ELR (cell line): ENCODE results near the gene CKAP2L.

Experiments
- DNase-seq: peaks from one replicate; pipeline ENCODE4 v3.0.0-alpha.2; 2015; ENCODE audit warnings: low read depth

Gene CKAP2L

DNA sequence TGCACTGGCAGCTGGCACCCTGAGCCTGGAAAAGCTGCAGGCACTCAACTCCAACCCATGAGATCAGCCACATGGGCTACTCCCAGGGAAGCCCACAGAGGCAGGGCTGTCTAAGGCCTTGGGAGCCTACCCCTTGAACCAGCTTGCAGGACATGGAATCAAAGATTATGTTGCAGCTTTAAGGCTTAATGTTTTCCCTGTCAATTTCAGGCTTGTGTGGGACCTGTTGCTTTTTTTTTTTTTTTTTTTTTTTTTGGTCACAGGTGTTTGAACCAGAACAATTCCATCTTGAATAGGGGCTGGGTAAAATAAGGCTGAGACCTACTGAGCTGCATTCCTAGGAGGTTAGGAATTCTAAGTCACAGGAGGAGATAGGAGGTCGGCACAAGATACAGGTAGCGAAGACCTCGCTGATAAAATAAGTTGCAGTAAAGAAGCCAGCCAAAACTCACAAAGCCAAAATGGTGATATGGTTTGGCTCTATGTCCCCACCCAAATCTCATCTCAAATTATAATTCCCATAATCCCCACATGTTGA lies 27.4 kb upstream of the CKAP2L start:
- DNase-seq: no peak

DNA sequence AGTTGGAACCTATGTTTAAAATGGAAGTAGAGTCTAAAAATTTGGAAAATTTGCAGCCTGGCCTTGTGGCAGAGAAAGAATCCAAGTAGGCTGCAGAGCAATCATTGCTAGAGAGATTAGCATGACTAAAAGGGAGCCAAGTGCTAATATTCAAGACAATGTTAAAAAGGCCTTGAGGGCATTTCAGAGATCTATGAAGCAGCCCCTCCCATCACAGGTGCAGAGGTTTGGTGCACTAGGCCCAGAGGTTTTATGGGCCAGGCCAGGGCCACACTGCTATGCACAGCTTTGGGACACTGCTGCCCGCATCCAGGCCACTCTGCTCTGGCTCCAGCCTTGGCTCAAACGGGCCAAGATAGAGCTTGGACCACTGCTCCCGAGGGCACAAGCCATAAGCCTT lies 26.6 kb upstream of the CKAP2L start:
- no peak for DNase-seq

DNA sequence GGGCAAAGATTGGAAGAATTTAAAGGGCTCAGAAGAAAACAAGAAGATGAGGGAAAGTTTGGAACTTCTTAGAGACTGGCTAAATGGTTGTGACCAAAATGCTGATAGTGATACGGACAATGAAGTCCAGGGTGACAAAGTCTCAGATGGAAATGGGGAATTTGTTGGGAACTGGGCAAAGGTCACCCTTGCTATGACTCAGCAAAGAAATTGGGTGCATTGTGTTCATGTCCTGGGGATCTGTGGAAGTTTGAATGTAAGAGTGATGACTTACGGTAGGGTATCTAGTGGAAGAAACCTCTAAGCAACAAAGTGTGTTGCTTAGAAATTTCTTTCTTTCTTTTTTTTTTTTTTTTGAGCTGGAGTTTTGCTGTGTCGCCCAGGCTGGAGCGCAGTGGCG lies 25.9 kb upstream of the CKAP2L start:
- no peak for DNase-seq

DNA sequence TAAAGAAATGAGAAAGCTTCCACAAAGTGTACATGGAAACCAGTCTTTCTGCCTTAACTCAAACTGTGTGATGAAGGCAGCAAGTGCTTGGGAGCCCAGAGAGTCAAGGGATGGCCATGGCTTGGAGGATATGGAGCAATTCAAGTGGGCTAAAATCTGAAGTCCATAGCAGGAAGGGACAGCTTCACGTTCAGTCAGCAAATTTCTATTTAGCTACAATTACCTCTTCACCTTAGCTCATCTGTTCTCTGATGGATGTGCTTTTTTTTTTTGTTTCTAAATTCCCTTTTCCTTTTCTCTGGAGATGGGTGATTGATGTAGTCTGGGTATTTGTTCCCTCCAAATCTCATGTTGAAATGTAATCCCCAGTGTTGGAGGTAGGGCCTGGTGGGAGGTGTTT lies 24.8 kb upstream of the CKAP2L start:
- DNase-seq: no peak

DNA sequence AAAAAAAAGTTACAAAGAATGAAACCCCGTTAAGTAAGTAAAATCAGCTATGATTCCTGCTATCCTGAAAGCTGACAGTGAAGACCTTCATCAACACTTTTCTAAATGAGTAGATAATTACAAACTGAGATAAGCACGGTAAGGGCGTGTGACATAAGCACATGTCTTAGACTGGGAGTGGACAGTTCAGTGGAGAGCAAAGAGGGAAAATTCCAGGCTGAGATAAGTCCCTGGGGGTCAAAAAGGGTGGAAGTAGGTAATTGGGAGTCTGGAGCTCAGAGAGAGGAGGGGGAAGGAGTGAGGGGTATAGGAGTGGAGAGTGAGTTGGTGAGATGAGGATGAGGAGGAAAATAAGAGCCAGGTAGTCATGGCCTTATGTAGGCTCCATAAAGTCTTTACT lies 24.2 kb upstream of the CKAP2L start:
- no peak for DNase-seq

DNA sequence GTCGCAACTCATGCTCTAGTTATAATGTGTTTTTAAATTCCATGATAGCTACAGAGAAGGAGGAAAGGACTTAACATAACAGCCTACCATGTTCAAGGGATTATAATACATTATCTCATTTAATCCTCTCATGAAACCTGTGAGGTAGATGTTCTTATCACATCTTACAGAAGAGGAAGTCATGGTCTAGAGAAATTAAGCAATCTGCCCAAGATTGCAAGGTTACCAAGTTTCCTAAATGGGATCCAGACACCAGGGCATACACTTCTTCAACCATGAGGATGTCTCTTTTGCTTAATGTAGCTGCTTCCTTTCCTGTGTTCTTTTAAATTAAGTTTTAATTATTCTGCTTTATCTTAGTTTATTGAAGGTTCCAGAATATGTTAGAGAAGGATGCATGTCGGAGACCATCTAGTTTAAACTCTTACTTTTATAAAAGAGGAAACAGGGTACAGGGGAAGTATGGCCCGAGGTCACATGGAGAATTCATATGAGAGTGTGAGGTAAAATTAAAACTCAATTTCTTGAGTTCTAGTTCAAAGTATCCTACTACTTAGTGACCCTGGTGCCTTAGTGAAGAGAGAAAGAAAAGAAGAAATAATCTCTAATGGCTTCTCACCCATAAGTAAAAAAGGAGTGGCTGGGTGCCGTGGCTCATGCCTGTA lies 23.5 kb upstream of the CKAP2L start:
- DNase-seq: no peak

DNA sequence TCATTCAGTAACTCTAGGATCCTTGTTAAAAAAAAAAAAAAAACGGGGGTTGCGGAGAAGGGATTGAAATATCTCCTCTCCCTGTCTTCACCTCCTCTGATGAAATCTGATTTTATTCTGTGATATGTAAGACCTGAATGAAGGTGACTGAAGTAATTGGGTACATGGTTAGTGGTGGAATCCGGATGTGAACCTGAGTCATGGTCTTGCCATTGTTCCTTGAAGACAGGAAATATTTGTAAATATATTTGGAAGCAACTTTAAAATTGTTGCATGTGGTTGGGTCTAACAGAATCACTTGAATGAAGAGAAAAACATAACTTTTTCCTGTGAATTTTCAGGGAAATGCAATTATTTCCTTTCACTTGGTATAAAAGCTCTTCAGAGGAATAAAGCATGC lies 22.9 kb upstream of the CKAP2L start:
- peak; percentile 45 for DNase-seq

DNA sequence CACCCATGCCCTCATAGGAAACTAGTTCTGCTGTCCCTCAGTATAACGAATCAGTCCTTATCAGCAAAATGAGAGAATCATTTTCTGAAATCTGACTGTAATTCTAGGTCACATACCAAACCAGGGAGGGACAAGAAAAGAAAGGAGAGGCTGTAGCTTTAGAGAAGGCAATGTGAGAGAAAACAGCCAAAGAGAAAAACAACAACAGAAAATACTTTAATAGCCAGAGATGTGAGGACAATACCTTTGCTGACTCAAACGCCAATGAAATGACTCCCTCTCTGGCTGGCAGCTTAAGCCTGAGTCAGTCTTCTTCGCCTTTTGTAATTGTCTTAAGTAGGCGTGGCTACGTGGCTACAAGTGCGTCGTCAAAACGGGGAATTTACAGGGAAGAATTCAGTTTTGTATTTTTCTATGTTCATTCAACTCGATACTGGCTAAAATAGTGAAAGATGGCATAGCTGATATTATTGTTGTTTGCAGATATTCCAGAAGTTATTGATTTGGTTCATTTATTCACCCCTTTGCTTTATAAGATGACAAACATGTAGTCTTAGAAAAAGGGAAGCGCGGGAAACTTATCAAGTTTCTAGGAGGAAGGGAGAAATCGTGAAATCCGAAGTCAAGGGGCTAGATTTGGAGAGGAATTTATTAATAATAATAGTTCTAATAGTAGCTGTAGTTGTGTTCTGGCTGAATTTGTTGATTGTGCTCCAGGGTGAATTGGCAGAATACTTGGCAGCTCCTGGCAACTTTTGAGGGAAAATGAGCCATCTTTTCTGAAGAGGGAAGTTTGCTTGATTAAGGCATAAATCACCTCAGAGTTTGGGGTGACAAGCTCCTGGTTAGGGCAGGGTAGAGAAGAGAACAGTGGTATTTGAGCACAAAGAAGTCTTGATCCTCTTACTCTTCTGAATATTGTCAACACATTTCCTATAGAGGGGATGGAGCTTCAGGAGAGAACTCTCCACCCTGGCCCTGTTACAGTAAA lies 20.1 kb upstream of the CKAP2L start, which contains the start of gene IL1A:
Gene IL1A, minus strand, starts transcription at position 295 of the 991 bp plus-strand sequence. CDS start 723 bp downstream, outside the sequence.
- peak; percentile 94 for DNase-seq

DNA sequence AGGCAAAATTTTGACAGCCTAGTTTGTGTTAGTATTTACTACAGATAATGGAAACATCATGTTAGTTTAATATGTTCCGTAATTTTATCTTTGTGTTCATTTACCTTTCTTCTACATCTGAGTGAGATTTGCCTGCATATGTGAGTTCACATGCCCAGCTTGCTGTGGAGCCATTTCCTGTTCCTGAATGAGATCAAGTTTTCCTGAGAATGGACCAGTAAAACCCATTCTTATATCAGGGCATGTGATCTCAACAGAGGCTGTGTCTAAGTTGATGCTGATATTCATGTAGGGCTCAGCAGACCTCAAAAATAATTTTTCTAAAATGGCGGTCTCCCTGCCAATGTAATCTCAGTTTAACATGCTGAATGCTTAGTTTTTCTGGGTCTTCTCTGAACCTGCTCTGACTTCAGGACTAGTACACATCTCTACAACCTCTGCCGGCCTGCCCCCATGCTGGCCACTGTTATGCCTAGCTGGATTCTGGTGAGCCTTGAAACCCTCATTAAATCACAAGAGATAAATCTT lies 18.8 kb upstream of the CKAP2L start:
- no peak for DNase-seq

DNA sequence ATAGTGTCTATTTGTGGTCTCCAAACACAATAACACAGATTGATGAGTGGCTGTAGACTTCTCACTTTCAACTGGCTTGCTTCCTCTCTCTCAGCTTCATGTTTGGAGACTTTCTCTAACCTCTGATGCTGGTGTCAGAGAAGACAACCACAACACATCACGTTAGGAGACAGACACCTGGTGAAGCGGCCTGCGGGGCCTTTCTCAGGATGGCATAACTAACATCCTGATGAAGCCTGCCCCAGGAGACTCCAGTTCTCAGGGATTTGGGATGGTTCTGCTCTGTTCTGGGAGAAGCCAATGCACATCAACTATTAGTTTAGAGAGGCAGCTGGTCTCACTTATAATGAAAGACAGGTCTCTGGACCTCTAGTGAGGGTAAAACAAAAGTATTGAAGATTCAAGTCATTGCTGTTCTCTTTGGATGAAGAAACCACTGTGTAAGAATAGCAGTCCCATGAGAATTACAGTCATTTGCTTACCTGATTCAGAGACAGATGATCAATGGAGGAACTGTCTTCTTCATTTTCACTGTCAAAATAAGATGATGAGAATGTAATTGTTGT lies 17.9 kb upstream of the CKAP2L start:
- DNase-seq: no peak

DNA sequence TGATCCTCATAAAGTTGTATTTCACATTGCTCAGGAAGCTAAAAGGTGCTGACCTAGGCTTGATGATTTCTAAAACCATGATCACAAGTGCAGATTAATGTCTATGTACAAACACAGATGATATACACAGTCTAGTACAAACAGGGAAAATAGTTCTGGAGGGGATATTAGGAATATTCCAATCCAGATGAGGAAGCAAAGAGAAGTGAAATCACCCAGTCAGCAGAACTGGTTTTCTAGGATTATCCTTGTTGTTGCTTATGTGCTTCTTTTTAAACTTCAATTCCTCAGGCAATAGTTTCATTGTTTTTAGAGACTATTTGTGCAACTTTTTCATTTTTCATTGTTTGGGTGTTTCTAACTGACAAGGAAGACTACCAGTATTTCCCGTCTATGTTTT lies 15.2 kb upstream of the CKAP2L start:
- DNase-seq: no peak

DNA sequence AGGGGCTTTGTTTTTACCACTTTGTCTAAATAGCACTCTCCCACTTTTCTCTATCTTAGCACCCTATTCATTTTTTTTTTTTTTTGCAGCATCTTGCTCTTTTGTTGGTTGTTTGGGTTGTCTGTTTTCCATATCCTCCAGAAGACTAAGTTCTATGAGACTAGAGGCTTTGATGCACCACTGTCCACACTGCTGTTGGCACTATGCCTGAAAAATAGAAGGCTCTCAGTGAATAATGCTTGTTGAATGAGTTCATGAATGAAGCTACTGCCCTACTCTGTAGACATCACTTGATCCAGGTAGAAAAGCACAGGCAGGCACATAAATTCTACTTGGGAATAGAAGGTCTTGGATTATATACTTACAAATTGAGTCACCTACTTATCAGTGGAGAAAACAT lies 12.6 kb upstream of the CKAP2L start:
- no peak for DNase-seq

DNA sequence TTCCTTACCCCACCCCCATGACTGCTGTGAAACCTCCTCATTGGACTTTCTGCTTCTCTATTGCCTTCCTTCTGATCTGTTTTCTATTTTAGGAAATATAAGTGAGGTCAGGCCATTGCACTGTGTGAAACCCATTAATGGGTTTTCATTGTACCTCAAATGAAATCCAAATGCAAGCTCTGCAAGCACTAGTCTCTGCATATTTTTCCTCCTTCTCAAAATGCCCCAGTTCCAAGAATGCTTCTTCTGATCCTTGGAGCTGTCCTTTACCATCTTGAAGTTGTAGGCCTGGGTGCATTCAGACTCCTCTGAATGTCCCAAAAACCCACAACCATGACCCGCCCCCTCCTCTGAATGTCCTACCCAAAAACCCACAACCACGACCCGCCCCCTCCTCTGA lies 11.7 kb upstream of the CKAP2L start:
- no peak for DNase-seq

DNA sequence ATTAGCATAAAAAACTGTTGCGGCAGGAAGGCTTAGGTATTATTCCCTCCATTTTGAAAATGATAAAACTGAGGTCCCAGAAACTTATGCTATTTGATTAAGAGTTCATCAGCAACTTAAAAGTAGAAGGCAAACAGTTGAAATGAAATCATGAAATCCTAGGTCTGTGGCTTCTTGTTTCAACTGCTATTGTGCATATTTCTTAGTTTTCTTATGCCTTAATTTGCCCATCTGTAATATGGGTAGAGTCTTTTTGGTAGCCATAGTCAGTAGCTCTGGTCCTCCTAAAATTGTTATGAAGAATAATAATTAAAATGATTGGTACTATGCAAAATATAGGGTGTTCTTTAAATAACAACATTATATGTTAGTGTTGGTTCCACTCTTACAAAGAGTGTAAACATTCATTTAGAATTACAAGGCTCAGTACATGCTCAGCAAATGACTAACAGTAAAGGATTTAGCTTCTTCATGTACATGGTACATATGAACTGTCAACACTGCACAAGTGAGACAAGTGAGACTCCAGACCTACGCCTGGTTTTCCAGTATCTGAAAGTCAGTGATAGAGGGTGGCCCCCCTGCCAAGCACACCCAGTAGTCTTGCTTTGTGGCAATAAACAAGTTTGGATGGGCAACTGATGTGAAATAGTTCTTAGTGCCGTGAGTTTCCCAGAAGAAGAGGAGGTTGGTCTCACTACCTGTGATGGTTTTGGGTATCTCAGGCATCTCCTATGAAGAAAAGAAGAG lies 10.3 kb upstream of the CKAP2L start:
- DNase-seq: no peak

DNA sequence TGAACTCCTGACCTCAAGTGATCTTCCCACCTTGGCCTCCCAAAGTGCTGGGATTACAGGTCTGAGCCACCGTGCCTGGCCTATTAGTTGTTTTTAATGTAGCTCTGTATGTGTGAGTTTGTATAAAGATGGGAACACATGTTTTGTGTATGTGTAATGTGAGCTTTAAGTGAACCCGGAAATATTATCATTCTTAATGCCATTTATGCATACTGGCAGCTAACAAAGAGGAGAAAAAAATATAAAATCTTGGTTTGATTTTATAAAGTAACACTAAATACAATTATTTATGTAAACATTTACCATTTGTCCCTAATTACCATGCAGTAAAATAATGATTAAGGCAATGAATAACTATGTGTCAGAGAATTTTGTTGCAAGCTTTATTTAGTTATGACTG lies 9.1 kb upstream of the CKAP2L start:
- DNase-seq: no peak

DNA sequence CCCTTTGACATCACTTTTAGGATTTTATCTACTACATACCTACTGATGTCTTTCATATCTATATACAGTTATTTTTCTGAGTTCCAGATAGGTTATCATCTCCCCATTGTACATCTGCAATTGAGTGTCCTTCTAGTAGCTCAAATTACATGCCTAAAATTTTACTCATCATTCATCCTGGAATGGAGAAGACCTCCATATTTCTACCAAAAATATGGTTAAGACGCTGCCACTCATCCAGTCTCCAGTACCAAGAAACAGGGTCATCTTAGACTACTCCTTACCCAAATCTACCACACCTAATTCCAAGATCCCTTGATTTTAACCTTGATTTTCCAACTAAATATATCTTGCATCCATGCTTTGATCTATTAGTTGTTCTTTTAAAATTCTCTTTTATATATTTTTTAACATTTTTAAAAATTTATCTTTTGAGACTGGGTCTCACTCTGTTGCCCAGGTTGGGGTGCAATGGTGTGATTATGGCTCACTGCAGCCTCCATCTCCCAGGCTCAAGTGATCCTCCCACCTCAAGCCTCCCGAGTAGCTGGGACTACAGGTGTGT lies 8.6 kb upstream of the CKAP2L start:
- no peak for DNase-seq

DNA sequence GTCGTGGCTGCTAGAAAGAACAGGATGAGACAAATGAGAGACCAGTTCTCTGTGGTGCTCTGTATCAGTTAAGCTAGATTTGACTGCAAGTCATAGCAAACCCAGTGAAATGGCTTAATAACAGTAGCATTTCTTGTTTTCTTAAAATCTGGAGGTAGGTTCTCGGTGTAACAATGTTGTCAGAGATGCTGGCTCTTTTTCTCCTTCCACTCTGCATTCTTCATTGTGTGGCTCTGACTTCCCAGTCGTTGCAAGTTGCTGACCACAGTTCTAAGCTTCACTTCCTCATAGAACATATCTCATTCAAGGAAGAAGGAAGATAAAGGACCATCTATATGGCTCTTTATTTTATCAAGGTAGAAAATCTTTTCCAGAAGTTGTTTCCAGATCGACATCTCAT lies 7.9 kb upstream of the CKAP2L start:
- no peak for DNase-seq

DNA sequence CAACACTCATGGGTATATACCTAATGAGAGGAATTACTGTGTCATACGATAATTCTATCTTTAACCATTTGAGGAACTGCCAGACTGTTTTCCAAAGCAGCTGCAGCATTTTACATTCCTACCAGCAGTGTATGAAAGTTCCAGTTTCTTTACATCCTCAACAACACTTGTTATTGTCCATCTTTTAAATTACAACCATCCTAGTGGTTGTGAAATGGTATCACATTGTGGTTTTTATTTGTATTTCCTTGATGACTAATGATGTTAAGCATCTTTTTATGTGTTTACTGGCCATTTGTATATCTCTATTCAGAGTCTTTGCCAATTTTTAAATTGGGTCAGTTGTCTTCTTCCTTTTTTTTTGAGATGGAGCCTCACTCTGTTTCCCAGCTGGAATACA lies 4.0 kb upstream of the CKAP2L start:
- DNase-seq: peak; percentile 68

DNA sequence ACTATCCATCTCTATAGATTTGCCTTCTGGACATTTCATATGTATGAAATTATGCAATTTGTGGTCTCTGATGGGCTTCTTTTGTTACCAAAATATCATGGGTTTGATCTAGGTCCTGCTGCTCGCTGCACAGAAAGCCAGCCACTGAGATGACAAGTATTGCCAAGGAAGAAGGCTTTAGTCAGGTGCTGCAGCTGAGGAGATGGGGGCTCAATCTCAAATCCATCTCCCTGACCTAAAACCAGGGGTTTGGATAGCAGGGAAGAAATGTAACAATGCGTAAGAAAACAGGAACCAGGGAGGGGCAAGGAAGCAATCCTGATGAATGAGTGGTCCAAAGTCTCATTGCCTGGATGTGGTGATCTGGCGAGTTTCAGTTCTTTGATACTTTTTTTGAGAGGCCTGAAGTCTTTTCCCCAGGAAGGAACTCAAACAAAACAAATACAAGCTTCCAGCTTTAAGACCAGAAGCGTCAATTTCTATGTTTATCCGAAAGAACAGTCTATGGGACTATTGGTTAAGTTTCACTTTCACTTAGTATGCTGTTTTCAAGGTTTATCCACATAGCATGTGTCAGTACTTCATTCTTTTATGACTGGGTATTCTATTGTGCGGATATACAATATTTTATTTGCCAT lies 3.4 kb upstream of the CKAP2L start:
- peak; percentile 31 for DNase-seq

DNA sequence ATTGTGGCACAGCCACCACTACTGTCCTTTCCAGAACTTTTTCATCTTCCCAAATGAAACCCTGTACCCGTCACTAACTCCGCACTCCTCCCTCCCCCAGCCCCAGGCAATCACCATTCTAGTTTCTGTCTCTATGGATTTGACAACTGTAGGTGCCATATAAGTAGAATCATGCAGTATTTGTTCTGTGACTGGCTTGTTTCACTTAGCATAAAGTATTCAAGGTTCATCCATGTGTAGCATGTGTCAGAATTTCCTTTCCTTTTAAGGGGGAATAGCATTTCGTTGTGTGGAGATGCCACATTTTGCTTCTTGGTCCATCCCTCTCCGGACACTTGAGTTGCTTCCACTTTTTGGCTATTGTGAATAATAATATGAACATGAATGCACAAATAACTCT lies 842 bp upstream of the CKAP2L start:
- peak; percentile 34 for DNase-seq

DNA sequence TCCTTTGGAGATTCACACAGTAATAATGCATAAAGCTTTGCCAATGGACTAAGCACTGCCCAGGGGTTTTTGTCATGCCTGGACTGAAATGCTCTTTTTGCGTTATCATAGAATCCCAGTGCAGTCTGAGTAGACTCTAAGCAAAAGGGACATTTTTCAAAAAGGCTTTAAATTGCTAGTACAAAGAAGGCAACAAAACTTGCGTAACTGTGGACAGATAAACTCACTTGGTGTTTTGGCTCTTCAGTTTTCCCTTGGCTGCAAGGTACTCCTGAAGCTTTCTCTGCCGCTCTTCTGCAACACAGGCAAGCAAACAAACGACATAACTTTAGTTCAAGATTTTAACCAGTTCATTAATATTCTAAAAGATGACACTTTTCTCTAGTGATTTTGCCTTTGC lies 2.1 kb downstream of the CKAP2L start:
- DNase-seq: no peak
